ENCODE measurements around the gene CHN1. TPM values are rescaled to one million over a fixed set of nuclear protein-coding genes. Genes with fewer than 3 reads are reported as not detected.

CHN1 gene
- total and polyA plus RNA-seq, 3 donors from 2014 or later, result 30.1 to 47.7 (median 42.6) TPM

DNA sequence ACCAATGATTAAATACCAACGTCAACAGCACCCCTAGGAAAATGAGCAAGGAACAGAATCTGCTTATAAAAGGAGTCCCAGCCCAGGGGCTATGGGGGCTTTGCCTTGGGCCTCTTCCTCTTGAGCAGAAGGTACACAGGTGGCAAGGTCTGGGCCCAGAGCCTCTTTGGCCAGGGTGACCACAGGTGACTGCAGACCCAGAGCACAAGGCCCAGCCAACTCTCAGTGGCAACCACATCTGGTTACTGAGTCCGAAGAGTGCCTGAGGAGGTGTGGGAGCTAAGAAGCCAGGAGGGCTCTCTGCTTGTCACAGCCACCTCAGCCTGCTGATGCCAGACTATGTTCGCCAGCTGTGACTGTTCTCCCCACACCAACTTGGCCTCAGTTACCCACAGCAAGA is 34.3 kb upstream of the CHN1 start:
- intact Hi-C loops (cut with DNase I; ENCODE audit: low total_unique reads), result no loop called here
- Histone ChIP-seq H3K27ac (no peak overlapping the region), H3K4me3 (no peak overlapping the region), H3K9me3 (no peaks in the 10 kb centered on the region), H3K36me3 (ENCODE audit: low read depth, missing control alignments) (no peaks in the 10 kb centered on the region), H3K27me3 (no peaks in the 10 kb centered on the region), H3K4me1 (no peaks in the 10 kb centered on the region)
- TF ChIP-seq, protein P1, sequence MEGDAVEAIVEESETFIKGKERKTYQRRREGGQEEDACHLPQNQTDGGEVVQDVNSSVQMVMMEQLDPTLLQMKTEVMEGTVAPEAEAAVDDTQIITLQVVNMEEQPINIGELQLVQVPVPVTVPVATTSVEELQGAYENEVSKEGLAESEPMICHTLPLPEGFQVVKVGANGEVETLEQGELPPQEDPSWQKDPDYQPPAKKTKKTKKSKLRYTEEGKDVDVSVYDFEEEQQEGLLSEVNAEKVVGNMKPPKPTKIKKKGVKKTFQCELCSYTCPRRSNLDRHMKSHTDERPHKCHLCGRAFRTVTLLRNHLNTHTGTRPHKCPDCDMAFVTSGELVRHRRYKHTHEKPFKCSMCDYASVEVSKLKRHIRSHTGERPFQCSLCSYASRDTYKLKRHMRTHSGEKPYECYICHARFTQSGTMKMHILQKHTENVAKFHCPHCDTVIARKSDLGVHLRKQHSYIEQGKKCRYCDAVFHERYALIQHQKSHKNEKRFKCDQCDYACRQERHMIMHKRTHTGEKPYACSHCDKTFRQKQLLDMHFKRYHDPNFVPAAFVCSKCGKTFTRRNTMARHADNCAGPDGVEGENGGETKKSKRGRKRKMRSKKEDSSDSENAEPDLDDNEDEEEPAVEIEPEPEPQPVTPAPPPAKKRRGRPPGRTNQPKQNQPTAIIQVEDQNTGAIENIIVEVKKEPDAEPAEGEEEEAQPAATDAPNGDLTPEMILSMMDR (IDR thresholded peaks at IDR 0.05), result no peak
- TF ChIP-seq POLR2A (IDR thresholded peaks at IDR 0.05), result no peak
- 91 to 93% methylated on average over 3 of the region's 3 CpGs for WGBS, 2 donors
- DNase-seq, result no peak

DNA sequence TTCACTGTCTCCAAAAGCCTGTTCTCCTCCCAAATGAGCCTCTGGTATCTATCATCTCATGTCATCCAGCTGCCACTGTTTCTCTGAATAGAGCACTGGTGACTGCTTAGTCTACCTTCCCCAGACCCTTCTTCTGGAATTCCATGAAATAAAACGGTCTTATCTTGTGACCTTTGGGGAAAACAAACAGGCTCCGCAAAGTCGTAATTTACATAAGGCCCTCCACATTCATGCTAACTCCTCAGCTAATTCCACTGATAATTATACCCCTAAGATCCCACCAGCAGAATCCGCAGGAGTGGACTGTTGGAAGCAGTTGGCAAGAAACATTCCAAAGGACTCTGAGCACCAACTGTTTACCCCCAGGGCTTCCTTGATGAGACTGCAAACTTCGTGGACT is 33.9 kb upstream of the CHN1 start:
- DNase-seq, result no peak
- H3K27me3 ChIP-seq, result no peaks in the 10 kb centered on the region
- no peaks in the 10 kb centered on the region for H3K9me3 ChIP-seq
- intact Hi-C loops (cut with DNase I; ENCODE audit: low total_unique reads), result no loop called here
- H3K4me1 ChIP-seq, result no peaks in the 10 kb centered on the region
- no peak overlapping the region for H3K27ac ChIP-seq
- TF ChIP-seq, protein P1 (IDR thresholded peaks at IDR 0.05), result no peak
- no peak for TF ChIP-seq POLR2A (IDR thresholded peaks at IDR 0.05)
- no peaks in the 10 kb centered on the region for H3K36me3 ChIP-seq (ENCODE audit: low read depth, missing control alignments)
- 82 to 86% methylated on average over 5 of the region's 5 CpGs for WGBS, 2 donors
- H3K4me3 ChIP-seq, result no peak overlapping the region

DNA sequence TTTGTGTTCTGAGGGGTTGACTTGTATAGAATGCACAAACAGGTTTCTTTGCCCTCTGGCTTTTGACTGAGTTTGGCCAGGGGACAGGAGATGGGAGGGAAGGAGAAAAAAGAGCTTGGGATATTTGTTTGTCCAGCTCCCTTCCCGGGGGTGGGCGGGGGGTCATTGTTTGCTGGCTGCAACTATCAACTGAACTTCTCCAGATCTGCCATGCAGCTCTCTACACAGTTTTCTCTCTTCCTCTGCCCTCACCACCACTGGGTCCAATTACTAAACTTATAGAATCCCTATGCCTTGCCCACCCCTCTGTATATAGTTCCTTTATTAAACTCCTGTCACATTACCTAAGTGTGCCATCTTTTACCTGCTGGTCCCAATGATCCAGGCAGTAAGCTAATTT is 32.8 kb upstream of the CHN1 start:
- TF ChIP-seq, protein P1 (IDR thresholded peaks at IDR 0.05), result no peak
- TF ChIP-seq POLR2A (IDR thresholded peaks at IDR 0.05), result no peak

DNA sequence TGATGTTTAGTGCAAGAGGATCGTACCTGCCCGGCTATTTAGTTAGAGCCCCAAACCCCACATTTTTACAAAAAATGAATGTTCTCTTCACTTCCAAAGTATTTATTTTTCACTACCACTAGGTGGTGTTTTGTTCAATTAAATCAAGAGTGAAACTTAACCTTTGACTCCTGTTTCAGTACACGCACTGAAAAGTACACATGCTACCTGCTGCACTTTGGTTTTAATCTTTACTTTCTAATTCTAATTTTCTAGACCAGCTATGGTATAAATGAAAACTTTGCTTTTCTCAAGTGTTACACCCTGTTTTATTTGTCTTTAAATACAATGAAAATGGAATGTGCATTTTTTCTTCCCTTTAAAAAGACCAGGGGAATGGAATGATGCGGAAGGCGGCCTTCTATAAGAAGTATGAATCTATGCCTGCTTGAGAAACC is 31.4 kb upstream of the CHN1 start:
- H3K36me3 ChIP-seq (ENCODE audit: low read depth, missing control alignments), result no peaks in the 10 kb centered on the region
- no peak overlapping the region for H3K4me3 ChIP-seq
- 71 to 74% methylated on average over 5 of the region's 5 CpGs for WGBS, 2 donors
- intact Hi-C loops (cut with DNase I; ENCODE audit: low total_unique reads), result no loop called here
- H3K27me3 ChIP-seq, result no peaks in the 10 kb centered on the region
- no peaks in the 10 kb centered on the region for H3K9me3 ChIP-seq
- H3K4me1 ChIP-seq, result no peaks in the 10 kb centered on the region
- no peak overlapping the region for H3K27ac ChIP-seq
- TF ChIP-seq POLR2A (IDR thresholded peaks at IDR 0.05), result no peak
- TF ChIP-seq, protein P1 (IDR thresholded peaks at IDR 0.05), result peak; percentile 32 to 68 (median 41)
- DNase-seq, result no peak

More for the DNA sequence above, 32.8 kb upstream of the CHN1 start:
- H3K27me3 ChIP-seq, result no peaks in the 10 kb centered on the region
- H3K27ac ChIP-seq, result no peak overlapping the region
- no peaks in the 10 kb centered on the region for H3K4me1 ChIP-seq
- no peak for DNase-seq
- intact Hi-C loops (cut with DNase I; ENCODE audit: low total_unique reads), result no loop called here
- H3K9me3 ChIP-seq, result no peaks in the 10 kb centered on the region
- no peaks in the 10 kb centered on the region for H3K36me3 ChIP-seq (ENCODE audit: low read depth, missing control alignments)
- no peak overlapping the region for H3K4me3 ChIP-seq
- WGBS, 2 donors, result 85 to 93% methylated on average over 2 of the region's 2 CpGs

DNA sequence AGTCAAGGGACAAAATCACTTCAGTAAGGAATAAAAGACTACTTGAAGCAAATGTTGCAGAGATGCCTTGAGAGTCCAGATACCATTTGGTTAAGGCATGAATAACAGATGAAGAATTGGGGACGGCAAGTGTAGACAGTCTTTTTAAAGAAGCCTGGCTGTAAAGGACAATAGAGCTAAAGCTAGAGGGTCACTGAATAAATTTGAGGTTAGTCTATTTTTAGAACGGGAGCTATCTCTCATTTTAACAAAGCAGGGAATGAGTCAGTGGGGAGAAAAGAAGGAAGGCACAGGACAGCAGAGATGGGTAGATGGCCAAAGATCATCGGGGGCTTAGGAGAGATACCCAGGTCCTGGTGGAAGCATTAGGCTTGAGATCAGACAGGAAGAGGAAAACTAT is 30.6 kb upstream of the CHN1 start:
- Histone ChIP-seq H3K36me3 (ENCODE audit: low read depth, missing control alignments) (no peaks in the 10 kb centered on the region), H3K9me3 (no peaks in the 10 kb centered on the region), H3K27me3 (no peaks in the 10 kb centered on the region), H3K27ac (no peak overlapping the region), H3K4me3 (no peak overlapping the region), H3K4me1 (no peaks in the 10 kb centered on the region)
- TF ChIP-seq POLR2A (IDR thresholded peaks at IDR 0.05), result no peak
- TF ChIP-seq, protein P1 (IDR thresholded peaks at IDR 0.05), result no peak
- 56 to 73% methylated on average over 3 of the region's 3 CpGs for WGBS, 2 donors
- DNase-seq, result no peak
- intact Hi-C loops (cut with DNase I; ENCODE audit: low total_unique reads), result no loop called here

Measured in testis (tissue), 3 donors.